GM12872 (cell line): ENCODE results near the gene HDDC3.

Experiments used
- TF ChIP-seq, protein P1 (sequence below): IDR thresholded peaks from 3 replicates; pipeline ENCODE4 v1.5.1; 2011; ENCODE audit warnings: low read depth, mild to moderate bottlenecking, low read length, moderate library complexity; ENCODE audit not compliant: insufficient read depth

HDDC3 gene

GRCh38 chr15:90907838-90908507, 24.4 kb downstream of the HDDC3 start:
- TF ChIP-seq, protein P1, sequence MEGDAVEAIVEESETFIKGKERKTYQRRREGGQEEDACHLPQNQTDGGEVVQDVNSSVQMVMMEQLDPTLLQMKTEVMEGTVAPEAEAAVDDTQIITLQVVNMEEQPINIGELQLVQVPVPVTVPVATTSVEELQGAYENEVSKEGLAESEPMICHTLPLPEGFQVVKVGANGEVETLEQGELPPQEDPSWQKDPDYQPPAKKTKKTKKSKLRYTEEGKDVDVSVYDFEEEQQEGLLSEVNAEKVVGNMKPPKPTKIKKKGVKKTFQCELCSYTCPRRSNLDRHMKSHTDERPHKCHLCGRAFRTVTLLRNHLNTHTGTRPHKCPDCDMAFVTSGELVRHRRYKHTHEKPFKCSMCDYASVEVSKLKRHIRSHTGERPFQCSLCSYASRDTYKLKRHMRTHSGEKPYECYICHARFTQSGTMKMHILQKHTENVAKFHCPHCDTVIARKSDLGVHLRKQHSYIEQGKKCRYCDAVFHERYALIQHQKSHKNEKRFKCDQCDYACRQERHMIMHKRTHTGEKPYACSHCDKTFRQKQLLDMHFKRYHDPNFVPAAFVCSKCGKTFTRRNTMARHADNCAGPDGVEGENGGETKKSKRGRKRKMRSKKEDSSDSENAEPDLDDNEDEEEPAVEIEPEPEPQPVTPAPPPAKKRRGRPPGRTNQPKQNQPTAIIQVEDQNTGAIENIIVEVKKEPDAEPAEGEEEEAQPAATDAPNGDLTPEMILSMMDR, result no peak

- TF ChIP-seq, protein P1, result no peak
Measured at GRCh38 chr15:90907051-90907660, 25.2 kb downstream of the HDDC3 start.

GRCh38 chr15:90906181-90906849, 26.0 kb downstream of the HDDC3 start:
- TF ChIP-seq, protein P1, result no peak

DNA sequence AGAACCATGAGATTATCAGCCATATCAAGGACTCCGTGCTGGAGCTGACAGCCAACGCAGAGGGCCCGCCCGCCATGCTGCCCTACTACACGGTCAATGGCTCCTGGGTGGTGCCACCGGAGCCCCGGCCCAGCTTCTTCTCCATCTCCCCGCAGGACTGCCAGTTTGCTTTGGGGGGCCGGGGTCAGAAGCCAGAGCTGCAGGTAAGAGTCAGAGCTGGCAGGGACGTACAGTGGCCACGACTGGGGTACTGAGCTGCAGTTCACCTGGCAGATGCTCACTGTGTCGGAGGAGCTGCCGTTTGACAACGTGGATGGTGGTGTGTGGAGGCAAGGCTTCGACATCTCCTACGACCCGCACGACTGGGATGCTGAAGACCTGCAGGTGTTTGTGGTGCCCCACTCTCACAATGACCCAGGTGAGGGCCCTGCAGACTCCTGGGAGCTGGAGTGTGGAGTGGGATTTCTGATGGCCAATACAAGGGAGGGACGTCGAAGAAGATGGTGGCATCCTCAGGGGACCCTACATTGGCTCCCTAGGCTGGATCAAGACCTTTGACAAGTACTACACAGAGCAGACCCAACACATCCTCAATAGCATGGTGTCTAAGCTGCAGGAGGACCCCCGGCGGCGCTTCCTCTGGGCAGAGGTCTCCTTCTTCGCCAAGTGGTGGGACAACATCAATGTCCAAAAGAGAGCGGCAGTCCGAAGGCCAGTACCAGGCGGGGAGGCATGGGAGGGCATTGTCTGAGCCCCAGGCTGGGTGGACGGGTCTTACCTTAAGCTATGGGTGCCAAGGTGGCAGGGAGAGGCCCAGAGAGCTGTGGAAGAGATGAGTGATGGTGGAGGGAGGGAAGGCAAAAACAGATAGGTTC, 26.8 kb downstream of the HDDC3 start:
- TF ChIP-seq, protein P1, result no peak

DNA sequence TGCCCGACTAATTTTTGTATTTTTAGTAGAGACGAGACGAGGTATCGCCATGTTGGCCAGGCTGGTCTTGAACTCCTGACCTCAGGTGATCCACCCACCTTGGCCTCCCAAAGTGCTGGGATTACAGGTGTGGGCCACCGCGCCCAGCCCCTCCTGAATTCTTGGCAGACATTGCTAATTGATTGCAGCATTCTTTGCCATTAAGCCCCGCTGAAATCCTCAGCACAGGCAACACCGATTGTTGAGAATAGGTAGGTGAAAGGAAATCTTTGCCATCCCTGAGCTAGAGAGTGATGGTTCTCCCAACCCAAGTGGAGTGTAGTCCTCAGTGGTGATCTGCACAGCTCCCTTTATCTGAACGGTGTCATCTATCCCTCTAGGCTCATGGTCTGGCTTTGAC, 27.6 kb downstream of the HDDC3 start:
- TF ChIP-seq, protein P1, result no peak

DNA sequence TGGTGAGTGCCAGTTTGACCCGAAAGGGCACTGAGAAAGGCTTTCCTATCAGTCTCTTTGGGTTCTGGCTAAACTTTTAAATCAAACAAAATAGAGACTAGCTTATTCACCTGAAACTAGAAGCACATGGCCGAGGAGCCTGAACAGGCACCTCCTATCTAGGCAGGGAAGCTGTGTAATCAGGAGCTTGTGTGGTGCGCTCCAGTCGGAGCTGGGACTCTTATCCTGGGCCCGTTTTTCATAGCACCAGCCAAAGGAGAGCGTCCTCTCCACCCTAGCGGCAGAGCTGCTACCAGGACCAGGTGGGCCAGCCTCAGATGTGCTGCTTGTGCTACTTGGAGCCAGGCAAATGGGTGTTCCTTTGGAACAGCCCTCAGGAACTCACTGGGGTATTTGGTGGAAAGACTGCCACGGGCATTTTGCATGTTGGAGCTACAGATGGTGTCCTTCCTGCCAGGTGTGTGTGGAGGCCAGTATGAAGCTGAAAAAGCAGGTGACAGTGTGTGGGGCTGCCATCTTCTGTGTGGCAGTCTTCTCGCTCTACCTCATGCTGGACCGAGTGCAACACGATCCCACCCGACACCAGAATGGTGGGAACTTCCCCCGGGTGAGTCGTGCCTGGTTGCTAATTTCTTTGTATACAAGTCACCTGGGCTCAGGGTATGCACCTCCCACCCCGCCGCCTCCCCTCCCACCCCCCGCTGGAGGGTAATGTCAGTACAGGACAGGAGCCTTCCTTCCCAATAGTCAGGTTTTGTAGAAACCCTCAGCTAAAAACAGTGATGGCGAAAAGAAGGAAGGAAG, 28.4 kb downstream of the HDDC3 start:
- TF ChIP-seq, protein P1, result no peak
